Measurements from ENCODE around the gene PMEPA1. TPM values are rescaled to one million over a fixed set of nuclear protein-coding genes. Genes with fewer than 3 reads are reported as not detected.

PMEPA1 gene
- total and polyA plus RNA-seq, 7 donors: 3.6 to 23.3 (median 6.5) TPM

GRCh38 chr20:57672953-57673575 lies 36.8 kb downstream of the PMEPA1 start:
- Histone ChIP-seq H3K27ac (no peak overlapping the region), H3K36me3 (no peaks in the 10 kb centered on the region), H3K27me3 (no peaks in the 10 kb centered on the region), H3K4me3 (no peak overlapping the region), H3K9me3 (no peaks in the 10 kb centered on the region), H3K4me1 (peaks cover 0 to 21% (median 1%) of the 10 kb centered on the region in 4 donors)
- WGBS, 2 donors: 87 to 90% methylated on average over 17 of the region's 17 CpGs
- no peak for DNase-seq
- TF ChIP-seq CTCF (IDR thresholded peaks at IDR 0.05) (no peak), POLR2A (IDR thresholded peaks at IDR 0.05) (no peak)
- intact Hi-C loops (cut with DNase I): no loop called here

GRCh38 chr20:57672164-57672563 lies 37.7 kb downstream of the PMEPA1 start:
- Histone ChIP-seq H3K4me1 (peaks cover 0 to 21% (median 1%) of the 10 kb centered on the region in 4 donors), H3K27ac (no peak overlapping the region), H3K9me3 (no peaks in the 10 kb centered on the region), H3K27me3 (no peaks in the 10 kb centered on the region), H3K4me3 (no peak overlapping the region), H3K36me3 (no peaks in the 10 kb centered on the region)
- WGBS, 2 donors: 55 to 86% methylated on average over 26 of the region's 26 CpGs
- intact Hi-C loops (cut with DNase I): no loop called here
- peak; percentile 78 for DNase-seq
- TF ChIP-seq EP300 (IDR thresholded peaks at IDR 0.05) (no peak), POLR2AphosphoS5 (IDR thresholded peaks at IDR 0.05) (peak in 2 of 4 donors; percentile 18 to 59)

- intact Hi-C loops (cut with DNase I): no loop called here
- H3K27me3 ChIP-seq: no peaks in the 10 kb centered on the region
- H3K27ac ChIP-seq: no peak overlapping the region
- 89 to 91% methylated on average over 4 of the region's 4 CpGs for WGBS, 2 donors
- H3K9me3 ChIP-seq: no peaks in the 10 kb centered on the region
- H3K4me1 ChIP-seq: peaks cover 0 to 17% (median 1%) of the 10 kb centered on the region in 4 donors
- H3K36me3 ChIP-seq: no peaks in the 10 kb centered on the region
- no peak for DNase-seq
- TF ChIP-seq POLR2A (IDR thresholded peaks at IDR 0.05): no peak
- TF ChIP-seq CTCF (IDR thresholded peaks at IDR 0.05): no peak
- no peak for TF ChIP-seq EP300 (IDR thresholded peaks at IDR 0.05)
- no peak for TF ChIP-seq POLR2AphosphoS5 (IDR thresholded peaks at IDR 0.05)
- no peak overlapping the region for H3K4me3 ChIP-seq
Observed at GRCh38 chr20:57671662-57672061, 38.2 kb downstream of the PMEPA1 start.

GRCh38 chr20:57671072-57671391 lies 38.8 kb downstream of the PMEPA1 start:
- DNase-seq: no peak
- no peaks in the 10 kb centered on the region for H3K36me3 ChIP-seq
- no peak overlapping the region for H3K27ac ChIP-seq
- no peak overlapping the region for H3K4me3 ChIP-seq
- no peaks in the 10 kb centered on the region for H3K27me3 ChIP-seq
- intact Hi-C loops (cut with DNase I): no loop called here
- TF ChIP-seq POLR2AphosphoS5 (IDR thresholded peaks at IDR 0.05): no peak
- no peak for TF ChIP-seq POLR2A (IDR thresholded peaks at IDR 0.05)
- no peak for TF ChIP-seq CTCF (IDR thresholded peaks at IDR 0.05)
- no peak for TF ChIP-seq EP300 (IDR thresholded peaks at IDR 0.05)
- WGBS, 2 donors: 88 to 91% methylated on average over 10 of the region's 10 CpGs
- peaks cover 0 to 11% (median 1%) of the 10 kb centered on the region in 4 donors for H3K4me1 ChIP-seq
- H3K9me3 ChIP-seq: no peaks in the 10 kb centered on the region

- 52 to 80% methylated on average over 21 of the region's 21 CpGs for WGBS, 2 donors
- H3K9me3 ChIP-seq: no peaks in the 10 kb centered on the region
- H3K36me3 ChIP-seq: no peaks in the 10 kb centered on the region
- no peaks in the 10 kb centered on the region for H3K27me3 ChIP-seq
- TF ChIP-seq POLR2AphosphoS5 (IDR thresholded peaks at IDR 0.05): no peak
- no peak for TF ChIP-seq CTCF (IDR thresholded peaks at IDR 0.05)
- TF ChIP-seq EP300 (IDR thresholded peaks at IDR 0.05): no peak
- no peak for TF ChIP-seq POLR2A (IDR thresholded peaks at IDR 0.05)
- no peak overlapping the region for H3K27ac ChIP-seq
- DNase-seq: no peak
- no peak overlapping the region for H3K4me3 ChIP-seq
- peaks cover 0 to 11% (median 1%) of the 10 kb centered on the region in 4 donors for H3K4me1 ChIP-seq
- intact Hi-C loops (cut with DNase I): no loop called here
Observed at GRCh38 chr20:57670288-57671071, 39.3 kb downstream of the PMEPA1 start.
